OCI-LY3 (cell line): ENCODE measurements around the gene IQSEC1.

Experiments
- H2AFZ ChIP-seq: fragments of 200-600, 300-600 bp; shearing (Covaris generic); 2 replicates; pipeline ENCODE4 v1.6.0; 2014; ENCODE audit warnings: antibody characterized with exemption, low read depth, low read length
- H3K27ac ChIP-seq: fragments of 200-600, 300-600 bp; sonication (generic); 2 replicates; pipeline ENCODE4 v1.5.1; 2014; ENCODE audit warnings: mild to moderate bottlenecking, low read length, moderate library complexity, mixed read lengths
- H3K27me3 ChIP-seq: fragments of 200-600, 300-600 bp; sonication (generic); 2 replicates; pipeline ENCODE4 v1.6.1; 2014; ENCODE audit warnings: low read depth, low read length, mixed read lengths
- H3K36me3 ChIP-seq: fragments of 200-600, 300-600 bp; sonication (generic); replicated peaks from 2 replicates; pipeline ENCODE3; 2014; ENCODE audit warnings: low read depth, low read length, mixed read lengths
- H3K4me1 ChIP-seq: fragments of 300-600, 200-600 bp; sonication (generic); 2 replicates; pipeline ENCODE4 v1.6.1; 2014; ENCODE audit warnings: low read length, mixed read lengths
- H3K4me2 ChIP-seq: fragments of 200-600, 300-600 bp; sonication (generic); 2 replicates; pipeline ENCODE4 v1.6.1; 2014; ENCODE audit warnings: low read length, mixed read lengths
- H3K4me3 ChIP-seq: fragments of 300-600, 200-600 bp; sonication (generic); 2 replicates; pipeline ENCODE4 v1.5.1; 2014; ENCODE audit warnings: antibody characterized with exemption, mild to moderate bottlenecking, low read length, moderate library complexity
- H3K79me2 ChIP-seq: fragments of 300-600, 200-600 bp; shearing (Covaris generic); 2 replicates; pipeline ENCODE4 v1.6.1; 2014; ENCODE audit warnings: mild to moderate bottlenecking, low read length, mixed read lengths
- H3K9ac ChIP-seq: fragments of 300-600, 200-600 bp; shearing (Covaris generic); 2 replicates; pipeline ENCODE4 v1.6.0; 2014; ENCODE audit warnings: mild to moderate bottlenecking, low read length, moderate library complexity
- H3K9me3 ChIP-seq: fragments of 200-600, 300-600 bp; shearing (Covaris generic); 2 replicates; pipeline ENCODE4 v1.6.1; 2014; ENCODE audit warnings: low read length, mixed read lengths; ENCODE audit not compliant: insufficient read depth
- H4K20me1 ChIP-seq: fragments of 200-600, 300-600 bp; sonication (generic); 2 replicates; pipeline ENCODE4 v1.6.1; 2016; ENCODE audit warnings: low read length, mixed read lengths; ENCODE audit not compliant: insufficient read depth
- CTCF ChIP-seq: fragments of 200-600, 300-600 bp; sonication (generic); IDR thresholded peaks from 2 replicates; pipeline ENCODE4 v1.5.1; 2014; ENCODE audit warnings: antibody characterized with exemption, low read length, low read depth
- EZH2phosphoT487 ChIP-seq: fragments of 200-600 bp; shearing (Covaris generic); IDR thresholded peaks from 2 replicates; pipeline ENCODE4 v1.6.1; 2018; ENCODE audit warnings: antibody characterized with exemption, mixed run types, low read depth

The IQSEC1 gene

GRCh38 chr3:13120289-13120927, 47.2 kb upstream of the IQSEC1 start:
- Histone ChIP-seq H2AFZ (no peak overlapping the region), H3K9ac (no peak overlapping the region), H3K4me3 (no peak overlapping the region), H3K9me3 (no peaks in the 10 kb centered on the region), H3K4me2 (no peak overlapping the region), H4K20me1 (no peaks in the 10 kb centered on the region), H3K27me3 (peaks cover 23% of the 10 kb centered on the region), H3K79me2 (no peaks in the 10 kb centered on the region), H3K4me1 (no peaks in the 10 kb centered on the region), H3K36me3 (no peaks in the 10 kb centered on the region), H3K27ac (no peak overlapping the region)
- TF ChIP-seq CTCF (no peak), EZH2phosphoT487 (no peak)

GRCh38 chr3:13119471-13120220, 46.4 kb upstream of the IQSEC1 start:
- Histone ChIP-seq H3K4me2 (no peak overlapping the region), H3K9ac (no peak overlapping the region), H3K27ac (no peak overlapping the region), H3K27me3 (peaks cover 16% of the 10 kb centered on the region), H3K36me3 (no peaks in the 10 kb centered on the region), H3K9me3 (no peaks in the 10 kb centered on the region), H3K79me2 (no peaks in the 10 kb centered on the region), H3K4me3 (no peak overlapping the region), H3K4me1 (no peaks in the 10 kb centered on the region), H2AFZ (no peak overlapping the region), H4K20me1 (no peaks in the 10 kb centered on the region)
- TF ChIP-seq EZH2phosphoT487 (no peak), CTCF (no peak)

GRCh38 chr3:13116426-13116825, 43.2 kb upstream of the IQSEC1 start:
- Histone ChIP-seq H3K4me1 (peaks cover 27% of the 10 kb centered on the region), H2AFZ (no peak overlapping the region), H3K4me3 (no peak overlapping the region), H4K20me1 (no peaks in the 10 kb centered on the region), H3K79me2 (no peaks in the 10 kb centered on the region), H3K9me3 (no peaks in the 10 kb centered on the region), H3K36me3 (no peaks in the 10 kb centered on the region), H3K9ac (no peak overlapping the region), H3K27me3 (peaks cover 16% of the 10 kb centered on the region; the same call in 1 of the 2 replicates), H3K4me2 (no peak overlapping the region), H3K27ac (no peak overlapping the region)
- TF ChIP-seq CTCF (no peak), EZH2phosphoT487 (no peak)

- Histone ChIP-seq H3K36me3 (no peaks in the 10 kb centered on the region), H2AFZ (no peak overlapping the region), H3K9me3 (no peaks in the 10 kb centered on the region), H3K27ac (no peak overlapping the region), H3K79me2 (no peaks in the 10 kb centered on the region), H3K4me2 (no peak overlapping the region), H3K9ac (no peak overlapping the region), H3K4me3 (no peak overlapping the region), H3K27me3 (peaks cover 16% of the 10 kb centered on the region; the same call in 1 of the 2 replicates), H4K20me1 (no peaks in the 10 kb centered on the region), H3K4me1 (peaks cover 32% of the 10 kb centered on the region)
- TF ChIP-seq EZH2phosphoT487 = no peak
- TF ChIP-seq CTCF = no peak
These were observed 42.8 kb upstream of the IQSEC1 start for GRCh38 chr3:13115991-13116390.
